Measurements from ENCODE around the gene RNF31. TPM values are rescaled to one million over a fixed set of nuclear protein-coding genes. Genes with fewer than 3 reads are reported as not detected.

Gene RNF31
- polyA plus RNA-seq, 1 of the 3 experiments (the other 2 are of a cell fraction): 19.2 TPM

DNA sequence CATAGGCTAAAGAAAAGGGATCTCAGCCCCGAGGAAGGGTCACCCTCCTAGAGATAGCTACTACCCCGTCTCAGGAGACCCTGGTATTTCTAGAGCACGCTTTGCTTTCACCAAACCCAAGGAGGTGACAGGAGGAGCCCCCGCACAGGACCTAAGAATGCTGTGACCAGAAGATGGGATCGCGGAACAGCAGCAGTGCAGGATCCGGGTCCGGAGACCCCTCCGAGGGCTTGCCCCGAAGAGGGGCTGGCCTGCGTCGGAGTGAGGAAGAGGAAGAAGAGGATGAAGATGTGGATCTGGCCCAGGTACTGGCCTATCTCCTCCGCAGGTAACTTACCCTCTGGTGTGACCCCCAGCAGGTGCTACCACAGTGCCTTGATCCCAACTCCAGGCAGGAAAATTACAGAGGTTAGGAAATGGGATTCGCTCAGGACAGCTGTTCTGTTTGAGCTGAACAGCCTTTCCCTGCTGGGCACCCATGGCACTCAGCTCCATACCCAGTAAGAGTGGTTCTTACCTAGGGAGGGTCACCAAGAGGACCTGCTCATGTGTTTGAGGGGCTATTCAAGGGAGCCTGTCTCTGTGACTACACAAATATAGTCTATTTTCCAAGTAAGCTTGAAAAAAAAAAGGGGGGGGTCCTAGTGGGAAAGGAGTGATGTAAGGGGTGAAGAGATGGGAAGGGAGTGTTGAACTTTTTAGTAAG lies 31.7 kb upstream of the RNF31 start:
- H3K9me2 ChIP-seq: no peaks in the 10 kb centered on the region
- H3K4me3 ChIP-seq (ENCODE audit: low read depth in 2 of 2, low read length in 1 of 2): peak overlapping the region; percentile 71 to 88
- peak overlapping the region in 1 of 2 experiments; percentile 76; a peak in 3 of 4 replicates for H3K27ac ChIP-seq (ENCODE audit: low read depth in 2 of 2, low read length in 1 of 2)
- no peak for DNase-seq
- CTCF ChIA-PET: interaction anchor here (0.7 to 3.8 kb wide), 7 partner anchors 21 to 527 kb away, joined by 3 to 25 read pairs (median 5); partner anchors contain the start of genes IRF9 and PSME1
- peaks cover 11% of the 10 kb centered on the region for H3F3A ChIP-seq (replicated peaks; ENCODE audit: insufficient read depth)
- POLR2A ChIA-PET: interaction anchor here (0.6 to 3.2 kb wide), 9 partner anchors 15 to 81 kb away, joined by 5 to 28 read pairs (median 11); partner anchors contain the start of genes CARMIL3, EMC9, FITM1 and IRF9
- peaks cover 6% of the 10 kb centered on the region; the same call in 1 of the 2 replicates for H3K79me2 ChIP-seq (ENCODE audit: insufficient read depth)
- no peaks in the 10 kb centered on the region for H3K27me3 ChIP-seq (ENCODE audit: insufficient read depth)
- no peaks in the 10 kb centered on the region for H4K20me1 ChIP-seq (ENCODE audit: insufficient read depth)
- WGBS (ENCODE audit: low lambda C conversion rate): 0% methylated on average over 14 of the region's 14 CpGs
- H3K36me3 ChIP-seq (replicated peaks in 1 of 2; ENCODE audit: control insufficient read depth in 1 of 2, insufficient read depth in 2 of 2, low read length in 1 of 2): peaks cover 12 to 34% of the 10 kb centered on the region in 2 experiments
- peak overlapping the region; percentile 69; the same call in 1 of the 2 replicates for H2AFZ ChIP-seq (ENCODE audit: low read depth)
- H3K4me2 ChIP-seq: peak overlapping the region; percentile 90
- no peak for TF ChIP-seq GABPA (IDR thresholded peaks at IDR 0.05; ENCODE audit: low read depth)
- no peak for TF ChIP-seq RCOR1 (IDR thresholded peaks at IDR 0.05; ENCODE audit: low read length)
- TF ChIP-seq, protein P1, sequence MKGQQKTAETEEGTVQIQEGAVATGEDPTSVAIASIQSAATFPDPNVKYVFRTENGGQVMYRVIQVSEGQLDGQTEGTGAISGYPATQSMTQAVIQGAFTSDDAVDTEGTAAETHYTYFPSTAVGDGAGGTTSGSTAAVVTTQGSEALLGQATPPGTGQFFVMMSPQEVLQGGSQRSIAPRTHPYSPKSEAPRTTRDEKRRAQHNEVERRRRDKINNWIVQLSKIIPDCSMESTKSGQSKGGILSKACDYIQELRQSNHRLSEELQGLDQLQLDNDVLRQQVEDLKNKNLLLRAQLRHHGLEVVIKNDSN (IDR thresholded peaks at IDR 0.05; ENCODE audit: borderline replicate concordance, low read depth): no peak
- TF ChIP-seq, protein P2, sequence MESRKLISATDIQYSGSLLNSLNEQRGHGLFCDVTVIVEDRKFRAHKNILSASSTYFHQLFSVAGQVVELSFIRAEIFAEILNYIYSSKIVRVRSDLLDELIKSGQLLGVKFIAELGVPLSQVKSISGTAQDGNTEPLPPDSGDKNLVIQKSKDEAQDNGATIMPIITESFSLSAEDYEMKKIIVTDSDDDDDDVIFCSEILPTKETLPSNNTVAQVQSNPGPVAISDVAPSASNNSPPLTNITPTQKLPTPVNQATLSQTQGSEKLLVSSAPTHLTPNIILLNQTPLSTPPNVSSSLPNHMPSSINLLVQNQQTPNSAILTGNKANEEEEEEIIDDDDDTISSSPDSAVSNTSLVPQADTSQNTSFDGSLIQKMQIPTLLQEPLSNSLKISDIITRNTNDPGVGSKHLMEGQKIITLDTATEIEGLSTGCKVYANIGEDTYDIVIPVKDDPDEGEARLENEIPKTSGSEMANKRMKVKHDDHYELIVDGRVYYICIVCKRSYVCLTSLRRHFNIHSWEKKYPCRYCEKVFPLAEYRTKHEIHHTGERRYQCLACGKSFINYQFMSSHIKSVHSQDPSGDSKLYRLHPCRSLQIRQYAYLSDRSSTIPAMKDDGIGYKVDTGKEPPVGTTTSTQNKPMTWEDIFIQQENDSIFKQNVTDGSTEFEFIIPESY (IDR thresholded peaks at IDR 0.05; ENCODE audit: borderline replicate concordance, low read depth): no peak
- TF ChIP-seq, protein P3, sequence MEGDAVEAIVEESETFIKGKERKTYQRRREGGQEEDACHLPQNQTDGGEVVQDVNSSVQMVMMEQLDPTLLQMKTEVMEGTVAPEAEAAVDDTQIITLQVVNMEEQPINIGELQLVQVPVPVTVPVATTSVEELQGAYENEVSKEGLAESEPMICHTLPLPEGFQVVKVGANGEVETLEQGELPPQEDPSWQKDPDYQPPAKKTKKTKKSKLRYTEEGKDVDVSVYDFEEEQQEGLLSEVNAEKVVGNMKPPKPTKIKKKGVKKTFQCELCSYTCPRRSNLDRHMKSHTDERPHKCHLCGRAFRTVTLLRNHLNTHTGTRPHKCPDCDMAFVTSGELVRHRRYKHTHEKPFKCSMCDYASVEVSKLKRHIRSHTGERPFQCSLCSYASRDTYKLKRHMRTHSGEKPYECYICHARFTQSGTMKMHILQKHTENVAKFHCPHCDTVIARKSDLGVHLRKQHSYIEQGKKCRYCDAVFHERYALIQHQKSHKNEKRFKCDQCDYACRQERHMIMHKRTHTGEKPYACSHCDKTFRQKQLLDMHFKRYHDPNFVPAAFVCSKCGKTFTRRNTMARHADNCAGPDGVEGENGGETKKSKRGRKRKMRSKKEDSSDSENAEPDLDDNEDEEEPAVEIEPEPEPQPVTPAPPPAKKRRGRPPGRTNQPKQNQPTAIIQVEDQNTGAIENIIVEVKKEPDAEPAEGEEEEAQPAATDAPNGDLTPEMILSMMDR (IDR thresholded peaks at IDR 0.05): no peak
- no peak for TF ChIP-seq TEAD4 (IDR thresholded peaks at IDR 0.05; ENCODE audit: borderline replicate concordance, insufficient read depth)
- no peak for TF ChIP-seq MXI1 (IDR thresholded peaks at IDR 0.05; ENCODE audit: low read depth, low read length)
- no peak for TF ChIP-seq JUND (IDR thresholded peaks at IDR 0.05)
- no peak for TF ChIP-seq NFIC (IDR thresholded peaks at IDR 0.05; ENCODE audit: borderline replicate concordance)
- TF ChIP-seq EZH2phosphoT487 (IDR thresholded peaks at IDR 0.05; ENCODE audit: borderline replicate concordance, low read depth): no peak
- TF ChIP-seq TAF1 (IDR thresholded peaks at IDR 0.05; ENCODE audit: borderline replicate concordance, low read depth, low read length): no peak
- TF ChIP-seq NRF1 (IDR thresholded peaks at IDR 0.05; ENCODE audit: low read depth, low read length): no peak
- TF ChIP-seq SMC3 (IDR thresholded peaks at IDR 0.05; ENCODE audit: low read depth, low read length): no peak
- TF ChIP-seq, protein P4, sequence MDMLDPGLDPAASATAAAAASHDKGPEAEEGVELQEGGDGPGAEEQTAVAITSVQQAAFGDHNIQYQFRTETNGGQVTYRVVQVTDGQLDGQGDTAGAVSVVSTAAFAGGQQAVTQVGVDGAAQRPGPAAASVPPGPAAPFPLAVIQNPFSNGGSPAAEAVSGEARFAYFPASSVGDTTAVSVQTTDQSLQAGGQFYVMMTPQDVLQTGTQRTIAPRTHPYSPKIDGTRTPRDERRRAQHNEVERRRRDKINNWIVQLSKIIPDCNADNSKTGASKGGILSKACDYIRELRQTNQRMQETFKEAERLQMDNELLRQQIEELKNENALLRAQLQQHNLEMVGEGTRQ (IDR thresholded peaks at IDR 0.05; ENCODE audit: borderline replicate concordance, low read depth, low read length): no peak
- no peak for TF ChIP-seq SIN3A (IDR thresholded peaks at IDR 0.05; ENCODE audit: borderline replicate concordance, low read depth, low read length)
- no peak for TF ChIP-seq RFX5 (IDR thresholded peaks at IDR 0.05; ENCODE audit: low read length)
- TF ChIP-seq FOXJ3 (CRISPR knock-in tag; IDR thresholded peaks at IDR 0.05): no peak
- no peak for TF ChIP-seq YY1 (IDR thresholded peaks at IDR 0.05; ENCODE audit: low read depth)
- TF ChIP-seq, protein P5, sequence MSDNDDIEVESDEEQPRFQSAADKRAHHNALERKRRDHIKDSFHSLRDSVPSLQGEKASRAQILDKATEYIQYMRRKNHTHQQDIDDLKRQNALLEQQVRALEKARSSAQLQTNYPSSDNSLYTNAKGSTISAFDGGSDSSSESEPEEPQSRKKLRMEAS (IDR thresholded peaks at IDR 0.05; ENCODE audit: low read depth): no peak
- no peaks in the 10 kb centered on the region for H3K9me3 ChIP-seq
- H3K4me1 ChIP-seq (ENCODE audit: control insufficient read depth in 1 of 2, insufficient read depth in 2 of 2, low read depth in 1 of 2, low read length in 1 of 2): peaks cover 10 to 17% of the 10 kb centered on the region in 2 experiments
- H3K9ac ChIP-seq: peak overlapping the region; percentile 79

All from SK-N-SH (cell line).